Fibroblast of skin of back (primary cell): Measurements from ENCODE around the gene SLC18A2. TPM values are rescaled to one million over a fixed set of nuclear protein-coding genes. Genes with fewer than 3 reads are reported as not detected.
"Not testable (repeated sequence)": the region's sequence is repeated elsewhere in the genome, so short reads cannot be mapped to it uniquely, and the experiment has no call there.

Source experiments
- DNase-seq: peaks from one replicate; pipeline ENCODE4 v3.0.0-alpha.2; 2013
- polyA plus RNA-seq, 2 experiments: library from polyadenylated mRNA; unstranded; fragments of 120-200 nt; gene quantifications; one replicate each; pipeline ENCODE4 v1.2.1, GENCODE V29; 2013; ENCODE audit not compliant: insufficient read length in 2 of 2

Gene SLC18A2
- 0.08 TPM for polyA plus RNA-seq (2013, experiment 1 of 2; ENCODE audit: insufficient read length)
- 0.07 TPM for polyA plus RNA-seq (2013, experiment 2 of 2; ENCODE audit: insufficient read length)

DNA sequence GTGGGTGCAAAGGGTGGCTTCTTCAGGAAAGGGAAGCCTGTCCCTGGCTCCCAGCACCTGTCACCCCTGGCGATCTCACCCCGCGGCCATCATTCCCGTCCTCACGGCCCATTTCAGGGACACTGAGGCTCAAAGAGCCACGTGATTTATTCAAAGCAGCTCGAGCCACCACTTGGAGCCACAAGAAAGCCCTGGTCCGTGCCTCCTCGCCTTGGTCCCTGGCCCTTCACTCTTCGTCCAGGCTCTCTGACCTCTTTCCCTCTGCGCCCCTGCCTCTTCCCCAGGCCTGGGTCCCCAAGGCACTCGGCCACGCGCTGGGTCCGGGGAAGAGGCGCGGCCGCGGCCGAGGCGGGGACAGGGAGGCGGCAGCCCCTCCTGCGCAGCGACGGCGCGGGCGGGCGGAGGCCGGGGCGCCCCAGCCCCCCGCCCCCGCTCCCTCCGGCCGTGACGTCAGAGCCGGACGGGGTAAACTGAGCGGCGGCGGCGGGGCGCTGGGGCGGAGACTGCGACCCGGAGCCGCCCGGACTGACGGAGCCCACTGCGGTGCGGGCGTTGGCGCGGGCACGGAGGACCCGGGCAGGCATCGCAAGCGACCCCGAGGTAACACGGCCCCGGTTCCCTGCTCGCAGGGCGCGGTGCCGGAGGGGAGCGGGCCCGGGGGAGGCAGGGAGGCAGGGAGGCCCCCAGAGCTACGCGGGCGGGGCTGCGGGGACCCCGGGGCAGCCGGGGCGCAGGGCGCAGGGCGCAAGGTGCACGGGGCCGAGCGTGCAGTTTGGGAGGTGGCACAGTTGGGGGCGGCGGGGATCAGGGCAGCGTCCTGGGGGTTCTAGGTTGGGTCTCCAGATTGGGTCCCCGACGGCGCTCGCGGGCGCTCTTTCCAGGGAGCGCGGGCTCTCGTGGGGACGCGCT, at the start of gene SLC18A2:
Gene SLC18A2, plus strand, starts transcription at position 494 of the 909 bp plus-strand sequence. CDS start 580 bp downstream, outside the sequence.
- DNase-seq, result no peak

DNA sequence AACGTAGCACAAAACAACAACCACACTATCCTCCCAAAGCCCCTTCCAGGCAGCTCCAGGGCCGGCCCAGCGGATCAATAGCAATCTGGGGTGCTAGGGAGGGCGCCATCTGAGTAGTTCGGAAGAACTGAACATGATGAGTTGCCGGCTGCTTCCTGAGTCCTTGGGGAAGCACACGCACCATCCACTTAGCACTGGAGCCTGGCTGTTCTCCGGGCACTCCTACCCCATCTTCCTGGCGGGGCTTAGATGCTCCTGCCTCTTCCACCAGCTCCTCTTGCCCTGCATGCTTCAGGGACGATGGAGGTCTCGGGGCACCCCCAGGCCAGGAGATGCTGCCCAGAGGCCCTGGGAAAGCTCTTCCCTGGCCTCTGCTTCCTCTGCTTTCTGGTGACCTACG, 43.7 kb upstream of the SLC18A2 start, which contains the start of gene KCNK18:
Gene KCNK18, plus strand, starts transcription at position 301 of the 400 bp plus-strand sequence. Its CDS starts 0 bp downstream, at position 301.
- DNase-seq, result no peak

DNA sequence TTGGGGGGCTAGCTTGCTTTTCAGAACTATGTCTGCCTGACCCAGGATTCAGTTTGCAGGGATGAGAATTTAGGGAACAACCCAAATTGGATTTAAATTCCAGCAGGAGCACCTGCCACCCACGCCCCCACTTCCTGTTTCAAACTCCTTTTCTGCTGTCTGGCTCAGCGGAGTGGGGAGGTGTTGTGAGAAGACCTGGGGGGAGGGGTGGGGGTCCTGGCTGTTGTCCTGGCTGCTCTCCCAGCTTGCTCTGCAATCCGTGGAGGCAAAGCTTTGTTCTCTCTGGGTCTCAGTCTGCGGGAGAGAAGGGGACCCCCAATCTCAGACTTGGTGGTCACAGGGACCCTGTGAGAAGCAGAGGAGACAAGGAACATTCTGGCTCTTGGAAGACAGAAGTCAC, 42.8 kb upstream of the SLC18A2 start:
- DNase-seq, result no peak

DNA sequence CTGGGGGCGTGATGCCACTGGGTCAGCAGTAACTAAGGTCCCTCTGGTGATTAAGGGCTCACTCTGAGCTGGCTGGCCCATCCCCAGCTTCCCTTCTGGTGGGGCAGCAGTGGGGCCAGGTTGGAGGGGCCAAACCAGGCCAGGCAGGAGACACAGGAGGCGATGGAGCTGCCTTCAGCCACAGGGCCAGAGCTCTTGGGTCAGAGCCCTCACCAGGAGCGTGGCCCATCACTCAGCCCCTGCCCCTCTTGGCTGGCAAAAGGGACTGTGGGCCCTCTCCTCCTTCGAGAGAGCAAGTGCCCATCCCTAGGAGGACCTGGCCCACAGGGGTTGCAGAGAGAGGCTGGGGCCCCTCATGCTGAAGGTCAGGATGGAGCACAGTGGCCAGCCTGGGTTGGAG, 39.1 kb upstream of the SLC18A2 start:
- no peak for DNase-seq

DNA sequence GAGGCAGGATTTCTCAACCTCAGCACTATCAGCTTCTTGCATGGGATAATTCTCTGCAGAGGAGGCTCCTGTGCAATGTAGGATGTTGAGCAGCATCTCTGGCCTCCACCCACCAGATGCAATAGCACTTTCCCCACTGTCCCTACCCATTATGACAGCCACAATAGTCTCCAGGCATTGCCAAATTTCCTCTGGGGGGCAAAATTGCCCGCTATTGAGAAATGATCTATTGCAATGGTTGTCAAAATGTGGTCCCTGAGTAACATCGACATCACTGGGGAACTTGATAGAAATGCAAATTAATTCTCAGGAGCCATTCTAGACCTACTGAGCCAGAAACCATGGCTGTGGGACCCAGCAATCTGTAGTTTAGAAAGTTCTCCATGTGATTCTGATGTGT, 36.6 kb upstream of the SLC18A2 start:
- DNase-seq, result no peak

DNA sequence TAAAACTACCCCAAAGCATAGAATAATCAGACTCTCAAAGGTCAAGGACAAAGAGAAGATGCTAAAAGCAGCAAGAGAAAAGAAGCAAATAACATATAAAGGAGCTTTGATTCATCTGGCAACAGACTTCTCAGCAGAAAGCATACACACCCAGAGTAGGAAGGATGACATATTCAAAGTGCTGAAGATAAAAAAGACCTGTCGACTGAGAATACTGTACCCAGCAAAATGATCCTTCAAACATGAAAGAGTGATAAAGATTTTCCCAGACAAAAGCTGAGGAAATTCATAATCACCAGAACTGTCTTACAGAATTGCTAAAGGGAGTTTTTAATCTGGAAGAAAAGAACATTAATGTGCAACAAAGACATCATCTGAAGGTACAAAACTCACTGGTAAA, 28.7 kb upstream of the SLC18A2 start:
- DNase-seq, result no peak

DNA sequence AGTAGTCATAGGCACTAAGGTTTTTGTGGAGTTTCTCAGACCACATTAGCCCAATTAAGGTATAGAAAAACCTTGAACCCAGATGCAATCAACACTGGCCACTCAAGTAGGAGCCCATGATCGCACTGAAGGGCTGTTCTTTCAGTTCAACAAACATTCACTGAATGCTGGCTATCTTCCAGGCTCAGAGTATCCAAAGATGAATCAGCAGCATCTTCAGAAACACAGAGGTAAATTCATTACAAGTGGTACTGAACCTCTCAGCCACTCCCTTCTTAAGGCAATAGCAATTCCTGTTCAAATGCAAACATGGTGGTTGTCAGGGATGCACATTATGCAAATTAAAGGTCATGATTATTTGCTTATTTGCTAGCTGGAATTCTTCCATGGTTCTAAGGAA, 26.5 kb upstream of the SLC18A2 start:
- DNase-seq, result no peak

DNA sequence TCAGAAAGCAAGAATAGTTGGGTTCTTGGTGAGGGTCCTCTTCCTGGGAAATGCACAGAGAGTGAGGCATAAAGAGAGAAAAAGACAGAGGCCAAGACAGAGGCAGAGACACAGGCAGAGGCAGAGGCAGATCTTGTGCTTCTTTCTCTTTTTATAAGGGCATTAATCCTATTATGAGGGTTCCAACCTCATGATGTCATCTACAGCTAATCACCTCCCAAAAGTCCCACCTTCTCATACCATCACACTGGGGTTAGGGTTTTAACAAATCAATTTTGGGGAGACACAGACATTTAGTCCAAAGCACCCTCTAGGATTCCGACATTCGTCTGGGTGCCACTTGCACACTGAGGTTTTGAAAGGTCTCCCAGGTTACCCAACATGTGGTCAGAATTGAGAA, 25.8 kb upstream of the SLC18A2 start:
- no peak for DNase-seq

DNA sequence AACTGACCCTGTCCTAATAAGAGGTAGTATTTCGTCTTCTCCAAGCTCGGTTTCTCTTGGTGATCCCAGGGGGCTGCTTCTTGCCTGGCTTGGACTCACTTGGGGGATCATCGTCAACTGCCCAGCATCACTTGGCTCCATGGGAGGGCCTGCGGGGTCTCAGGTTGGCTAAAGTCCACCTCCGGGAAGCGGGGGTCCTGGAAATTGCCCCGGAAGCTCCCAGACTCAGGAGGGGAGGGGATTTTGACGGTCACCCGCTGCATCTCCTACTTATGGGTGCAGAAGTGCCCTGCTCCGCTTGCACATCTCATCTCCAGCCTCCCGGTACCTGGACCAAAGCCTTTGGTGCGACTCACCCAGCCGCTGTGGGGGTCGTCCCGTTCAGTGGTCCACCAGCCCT, 24.9 kb upstream of the SLC18A2 start:
- DNase-seq, result no peak

DNA sequence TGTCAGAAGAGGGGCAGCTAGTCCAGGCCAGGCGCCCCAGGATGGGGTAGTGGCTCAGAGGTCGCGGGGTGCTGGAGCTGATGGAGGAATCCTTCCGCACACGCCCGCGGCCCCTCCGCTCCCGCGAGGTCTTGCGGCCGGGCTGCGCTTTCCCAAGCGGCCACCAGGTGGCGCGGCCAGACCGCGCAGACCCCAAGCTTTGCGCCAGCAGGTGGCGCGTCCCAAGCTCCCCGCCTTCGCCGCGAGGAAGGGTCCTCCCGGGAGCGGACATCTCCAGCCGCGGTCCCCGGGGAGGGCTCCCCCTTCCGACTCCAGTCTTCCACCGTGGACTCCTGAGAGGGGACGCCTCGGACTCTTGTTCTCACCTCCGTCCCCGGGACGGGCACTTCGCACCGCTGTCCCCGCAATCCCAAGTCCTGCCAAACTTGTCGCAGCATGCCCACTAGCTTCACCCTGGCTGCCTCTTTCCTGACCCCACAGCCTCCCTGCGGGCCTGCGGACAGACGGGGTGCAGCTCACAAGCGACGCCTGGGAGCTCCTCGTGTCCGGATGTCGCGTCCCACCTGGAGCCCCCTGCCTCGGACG, 24.2 kb upstream of the SLC18A2 start:
- peak; percentile 51 for DNase-seq

DNA sequence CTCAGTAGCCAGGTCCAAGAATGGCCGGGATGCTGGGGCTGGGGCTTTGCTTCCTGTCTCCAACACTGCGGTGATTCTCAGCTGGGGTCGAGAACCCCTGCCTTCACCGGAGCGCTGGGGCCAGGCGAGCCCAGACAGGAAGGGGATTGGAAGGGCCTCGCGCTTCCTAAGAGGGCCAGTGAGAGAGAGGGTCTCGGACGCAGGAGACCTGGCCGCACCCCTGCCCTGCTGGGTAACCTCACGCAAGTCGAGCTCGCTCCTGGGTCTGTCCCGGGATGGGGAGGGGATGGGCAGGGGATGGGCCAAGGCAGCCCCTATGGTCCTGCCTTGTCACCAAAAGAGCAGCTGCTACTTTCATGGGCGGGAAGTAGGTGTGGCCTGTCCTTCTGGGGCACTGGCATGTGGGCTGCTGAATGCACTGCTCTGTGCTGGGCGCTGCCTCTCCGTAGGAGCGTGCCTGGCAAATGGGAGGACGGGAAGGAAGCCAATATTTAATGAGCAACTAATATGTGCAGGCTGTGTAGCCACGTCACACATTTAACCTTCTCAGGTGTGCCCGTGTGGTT, 23.6 kb upstream of the SLC18A2 start:
- peak; percentile 12 for DNase-seq

DNA sequence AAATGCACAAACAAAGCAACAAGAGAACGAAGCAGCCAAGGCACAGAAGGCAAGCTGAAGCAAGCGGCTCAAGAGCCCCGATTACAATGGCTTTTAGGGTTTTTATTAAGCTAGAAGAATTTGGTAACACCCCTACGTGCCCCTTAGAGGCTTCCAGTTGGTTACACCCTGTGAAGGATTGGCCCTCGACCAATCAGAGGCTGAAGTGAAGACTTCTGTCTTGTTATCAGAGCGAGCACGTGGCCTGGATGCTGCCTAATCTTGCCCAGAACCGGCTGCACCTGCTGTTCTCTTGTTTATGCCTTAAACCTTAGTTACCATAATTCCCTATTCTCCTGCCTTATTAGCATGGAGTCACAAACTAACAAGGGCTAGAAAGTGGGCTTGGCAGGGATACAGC, 22.3 kb upstream of the SLC18A2 start:
- DNase-seq, result no peak

DNA sequence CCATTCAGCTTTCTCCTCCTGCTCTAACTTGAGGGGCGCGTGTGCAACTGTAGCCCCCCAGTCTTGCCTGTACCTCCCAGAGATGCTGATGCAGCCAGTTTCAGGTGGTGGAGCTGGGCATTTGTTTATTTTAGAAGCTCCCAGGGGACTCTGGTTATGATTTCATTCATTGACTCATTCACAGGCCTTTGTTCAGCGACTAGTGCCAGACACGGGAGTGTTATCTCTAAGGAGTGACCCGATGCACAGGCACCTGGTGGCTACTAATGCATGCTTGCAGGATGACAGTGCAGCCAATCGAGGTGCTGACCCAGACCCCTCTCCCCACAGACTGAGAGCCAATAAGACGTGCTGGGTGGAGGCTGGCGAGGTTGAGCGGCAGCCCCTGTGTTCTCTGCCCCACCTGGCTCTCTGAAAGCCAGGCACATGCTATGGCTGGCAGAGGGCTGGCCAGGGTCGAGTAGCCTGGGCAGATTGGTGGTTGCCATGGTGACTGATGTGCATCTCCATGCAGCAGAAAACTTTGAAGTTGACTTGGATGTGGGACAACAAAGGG, 19.7 kb upstream of the SLC18A2 start:
- DNase-seq, result peak; percentile 8

DNA sequence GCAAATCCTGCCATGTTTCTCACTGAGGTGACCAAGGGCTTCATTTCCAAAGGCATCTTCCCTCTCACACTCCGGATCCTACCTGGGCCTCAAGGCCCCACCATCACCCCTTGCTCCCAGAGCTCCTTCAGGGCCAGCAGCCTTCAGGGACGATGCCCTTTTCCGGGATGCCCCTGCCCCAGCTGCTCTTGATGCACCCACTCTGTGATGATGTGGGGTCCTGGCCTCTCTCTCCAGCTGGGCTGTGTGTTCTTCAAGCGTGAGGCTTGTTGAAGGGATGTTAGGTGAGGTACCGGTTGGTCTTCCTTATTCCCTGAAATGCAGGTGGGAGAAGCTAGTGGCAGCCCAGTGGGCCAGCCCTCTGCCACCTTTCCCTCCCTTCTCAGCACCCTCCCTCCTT, 18.4 kb upstream of the SLC18A2 start:
- no peak for DNase-seq

DNA sequence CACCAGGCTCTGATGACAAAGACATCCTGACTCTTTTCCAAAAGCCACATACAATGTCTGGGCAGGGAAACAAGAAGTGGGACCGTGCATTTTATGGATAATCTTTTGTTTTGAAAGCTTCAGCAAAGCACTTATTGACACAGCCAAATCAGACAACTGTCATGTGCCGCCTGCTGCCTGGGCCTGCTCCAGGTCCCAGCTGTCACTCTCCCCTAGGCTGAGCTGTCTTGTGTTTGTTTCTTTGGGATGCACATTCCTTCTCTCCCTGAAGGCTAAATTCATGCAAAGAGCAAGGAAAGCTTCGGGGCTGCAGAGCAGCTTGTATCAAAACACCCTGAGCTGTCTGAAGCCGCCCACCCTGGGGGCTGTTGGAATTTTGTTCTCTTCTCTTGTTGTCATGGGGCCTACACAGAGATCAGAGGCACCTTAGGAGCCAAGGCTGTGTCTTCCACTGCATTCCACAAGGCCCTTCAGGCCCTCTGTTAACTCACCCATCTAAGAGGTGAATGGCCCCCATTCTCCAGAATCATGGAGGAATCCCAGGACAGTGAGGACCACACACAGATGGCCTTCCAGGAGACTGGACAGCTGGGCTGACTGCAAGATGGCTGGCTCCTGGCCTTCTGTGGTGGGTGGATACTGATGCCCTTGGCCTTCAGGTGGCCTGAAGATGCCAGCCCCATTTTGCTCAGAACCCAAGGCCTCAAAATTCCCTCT, 17.8 kb upstream of the SLC18A2 start:
- DNase-seq, result no peak

DNA sequence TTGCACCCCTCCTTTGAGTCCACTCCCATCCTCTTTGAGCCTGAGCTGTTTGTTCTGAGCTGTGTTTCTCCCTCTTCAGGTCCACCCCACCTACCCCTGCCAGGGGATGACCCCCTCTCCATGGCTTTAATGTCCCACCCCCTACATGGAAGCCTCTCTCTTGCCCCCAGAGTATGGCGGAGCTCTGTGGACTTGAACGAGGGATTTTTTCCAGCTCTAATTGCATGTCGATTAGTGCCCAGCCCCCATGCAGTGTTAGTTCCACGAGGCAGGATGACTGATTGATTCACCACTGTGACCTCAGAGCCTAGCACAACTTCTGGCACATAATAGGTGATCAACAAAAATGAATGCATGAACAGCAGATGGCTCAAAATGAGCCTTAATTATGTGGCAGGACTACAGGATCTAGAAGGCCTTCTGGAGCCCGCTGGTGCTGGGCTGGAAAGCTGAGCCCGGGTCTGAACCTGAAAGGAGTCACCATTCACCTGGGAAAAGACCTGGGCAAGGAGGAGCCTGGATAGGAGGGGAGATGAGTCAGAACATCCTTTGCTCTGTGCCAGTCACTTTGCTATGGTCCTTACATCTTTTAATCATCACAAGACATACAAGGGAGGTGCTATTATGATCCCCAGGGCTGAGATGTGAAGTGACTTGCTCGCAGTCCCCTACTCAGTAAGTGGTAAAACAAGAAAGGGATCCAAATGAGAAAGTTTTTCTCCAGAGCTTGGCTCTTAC, 17.1 kb upstream of the SLC18A2 start:
- DNase-seq, result no peak

DNA sequence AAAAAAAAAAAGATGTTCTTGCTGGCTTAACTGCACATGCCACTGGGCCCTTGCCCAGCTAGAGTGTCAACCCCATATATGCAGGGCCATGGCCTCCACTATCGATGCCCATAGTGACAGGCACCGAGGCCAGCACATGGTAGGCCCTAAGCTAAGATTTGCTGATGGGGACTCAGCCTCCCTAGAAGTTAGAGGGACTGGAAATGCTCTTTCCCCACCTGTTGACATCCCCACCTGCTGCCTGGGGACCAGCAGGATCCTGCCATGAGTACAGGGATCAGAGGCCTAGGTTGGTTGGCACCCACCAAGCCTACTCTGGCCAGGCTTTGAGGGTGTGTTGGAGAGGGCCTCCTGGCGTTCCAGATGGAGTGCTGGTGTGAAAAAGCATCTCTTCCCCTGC, 16.0 kb upstream of the SLC18A2 start:
- no peak for DNase-seq

DNA sequence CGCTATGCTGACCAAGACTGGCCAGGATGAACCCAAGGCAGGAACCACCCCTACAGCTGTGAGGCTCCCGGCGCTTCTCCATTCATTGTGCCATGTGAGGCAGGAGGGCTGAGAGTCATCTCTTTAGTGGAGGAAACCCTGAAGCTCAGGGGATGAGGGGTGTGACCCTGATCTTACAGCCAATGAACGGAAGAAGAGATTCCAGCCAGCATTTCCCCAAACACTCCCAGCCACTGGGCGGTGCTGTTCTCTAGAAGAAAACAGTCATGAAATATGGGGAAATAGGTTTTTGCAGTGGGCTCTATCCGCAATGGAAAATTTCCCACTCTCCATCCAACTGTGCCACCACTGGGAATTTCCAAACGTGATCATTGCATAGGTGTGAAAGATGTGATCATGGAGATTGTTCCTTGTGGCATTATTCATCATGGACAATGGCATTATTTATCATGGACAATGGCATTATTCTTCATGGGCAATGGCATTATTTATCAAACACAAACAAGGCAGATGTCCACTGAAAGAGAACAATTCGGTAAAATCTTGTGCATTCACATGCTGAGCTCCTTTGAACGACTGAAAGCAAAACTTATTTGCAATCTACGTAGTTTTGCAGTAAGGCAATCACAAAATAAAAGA, 14.0 kb upstream of the SLC18A2 start:
- DNase-seq, result peak; percentile 8

DNA sequence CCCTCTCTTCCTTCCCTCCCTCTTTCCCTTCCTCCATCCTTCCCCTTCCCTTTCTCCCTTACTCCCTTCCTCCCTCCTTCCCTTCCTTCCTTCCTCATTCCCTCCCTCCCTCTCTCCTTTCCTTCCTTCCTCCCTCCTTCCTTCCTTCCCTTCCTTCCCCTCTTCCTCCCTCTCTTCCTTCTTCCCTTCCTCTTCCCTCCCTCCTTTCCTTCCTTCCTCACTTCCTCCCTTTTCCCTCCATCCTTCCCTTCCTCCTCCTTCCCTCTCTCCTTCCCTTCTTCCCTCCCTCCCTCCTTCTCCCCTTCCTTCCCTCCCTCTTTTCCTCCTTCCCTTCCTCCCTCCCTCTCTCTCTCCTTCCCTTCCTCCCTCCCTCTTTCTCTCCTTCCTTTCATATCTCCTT, 12.7 kb upstream of the SLC18A2 start:
- DNase-seq, result no peak

DNA sequence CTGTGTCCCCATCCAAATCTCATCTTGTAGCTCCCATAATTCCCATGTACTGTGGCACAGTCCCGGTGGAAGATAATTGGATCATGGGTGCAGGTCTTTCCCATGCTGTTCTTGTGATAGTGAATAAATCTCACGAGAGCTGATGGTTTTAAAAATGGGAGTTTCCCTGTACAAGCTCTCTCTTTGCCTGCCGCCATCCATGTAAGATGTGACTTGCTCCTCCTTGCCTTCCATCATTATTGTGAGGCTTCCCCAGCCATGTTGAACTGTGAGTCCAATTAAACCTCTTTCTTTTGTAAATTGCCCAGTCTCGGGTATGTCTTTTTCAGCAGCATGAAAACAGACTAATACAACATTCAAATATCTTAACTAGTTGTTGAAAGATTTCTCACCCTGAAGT, 10.8 kb upstream of the SLC18A2 start:
- DNase-seq, result not testable (repeated sequence)

DNA sequence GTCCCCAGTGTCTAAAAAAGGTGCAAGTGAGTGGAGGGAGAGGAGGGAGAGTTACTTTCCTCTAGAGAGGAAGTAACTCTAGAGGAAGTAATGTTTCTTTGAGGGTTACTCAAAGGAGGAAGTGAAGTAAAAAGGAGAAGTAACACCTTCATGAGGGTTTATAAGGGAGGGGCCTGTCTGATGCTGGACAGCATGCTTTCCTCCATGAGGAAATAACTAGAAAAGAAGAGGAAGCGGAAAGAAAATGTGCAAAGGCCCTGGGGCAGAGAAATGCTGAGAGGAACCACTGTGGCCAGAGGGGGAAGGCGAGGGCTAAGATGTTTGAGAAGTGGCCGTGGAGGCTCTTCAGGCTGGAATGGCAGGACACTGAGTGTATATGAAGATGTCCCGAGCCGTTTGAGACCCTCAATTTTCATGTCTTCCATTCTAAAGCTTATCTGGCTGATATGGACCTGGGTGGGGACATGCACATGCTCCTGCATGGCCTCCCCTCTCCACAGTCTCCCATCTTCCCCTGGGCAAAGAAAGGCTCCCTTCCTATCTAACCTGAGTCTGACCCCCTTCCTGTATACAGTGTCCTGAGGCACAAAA, 3.4 kb upstream of the SLC18A2 start:
- no peak for DNase-seq
